HCT116 (cell line): ENCODE measurements around the gene COL8A2. TPM values are rescaled to one million over a fixed set of nuclear protein-coding genes. Genes with fewer than 3 reads are reported as not detected.
A peak's percentile ranks its signal among the peaks of the same experiment; 100 is the strongest.

ENCODE experiments used
- ATAC-seq: fragments of 200-7000 bp; cut with Tn5 transposase; 2 replicates; pipeline ENCODE4 v1.9.1; 2020; ENCODE audit warnings: mild to moderate bottlenecking, moderate library complexity
- BruUV-seq: library from RNA; stranded (reverse); fragments of 400-500 nt; replicated peaks from 2 replicates; lab custom pipeline; 2021; lab: Mats Ljungman, UMichigan
- CTCF ChIA-PET: fragments of 300-600 bp; sonication (Branson Sonifier 250); formaldehyde crosslinking; loops from one replicate; lab custom pipeline; 2021; ENCODE audit warnings: antibody characterized with exemption; lab: Charles Lee
- POLR2A ChIA-PET: fragments of 300-600, 350-600 bp; sonication (Branson Sonifier 250); formaldehyde crosslinking; loops from one replicate; lab custom pipeline; 2021; ENCODE audit warnings: antibody characterized with exemption; lab: Charles Lee
- RAD21 ChIA-PET, 2 experiments: fragments of 300-600 bp; sonication (Branson Sonifier 250); formaldehyde crosslinking; loops; one replicate each; lab custom pipeline; 2023; ENCODE audit warnings: low total read pairs in 2 of 2; ENCODE audit not compliant: uncharacterized antibody in 2 of 2, unreplicated experiment in 2 of 2, low non-redundant PET in 1 of 2; lab: Charles Lee
- DNase-seq: peaks from one replicate; pipeline ENCODE4 v3.0.0-alpha.2; 2010; ENCODE audit warnings: low read depth, low spot score
- H2AFZ ChIP-seq: fragments of 200-600 bp; shearing (Covaris generic), sonication (generic); 2 replicates; pipeline ENCODE4 v1.6.1; 2017; ENCODE audit warnings: low read depth, mixed run types, mixed read lengths, antibody characterized with exemption, low read length; ENCODE audit not compliant: poor library complexity, severe bottlenecking
- H3K27ac ChIP-seq: 2 replicates; pipeline ENCODE4 v1.5.1; 2012; ENCODE audit warnings: low read depth, low read length
- H3K27me3 ChIP-seq: fragments of 200-600 bp; sonication (generic); 2 replicates; pipeline ENCODE4 v1.6.1; 2016; ENCODE audit warnings: mixed run types, low read length, mixed read lengths; ENCODE audit not compliant: insufficient read depth
- H3K36me3 ChIP-seq, 2 experiments: fragments of 200-500 bp in 1 of 2; fragments of 200-600 bp in 1 of 2; sonication (Bioruptor generic) in 1 of 2; sonication (generic) in 1 of 2; 2 replicates each; pipeline versions ENCODE4 v1.5.1 to v1.6.1; 2014 to 2016; ENCODE audit warnings: low read length in 2 of 2, inconsistent platforms in 1 of 2, mixed read lengths in 1 of 2, mixed run types in 1 of 2; ENCODE audit not compliant: insufficient read depth in 2 of 2, control insufficient read depth in 1 of 2
- H3K4me1 ChIP-seq, 2 experiments: fragments of 200-600 bp in 1 of 2; sonication (generic) in 1 of 2; 2 replicates each; pipeline versions ENCODE4 v1.5.1 to v1.6.1; 2012 to 2017; ENCODE audit warnings: low read length in 2 of 2, inconsistent platforms in 1 of 2, mild to moderate bottlenecking in 1 of 2, mixed read lengths in 1 of 2, mixed run types in 1 of 2, moderate library complexity in 1 of 2; ENCODE audit not compliant: insufficient read depth in 2 of 2, control insufficient read depth in 1 of 2
- H3K4me2 ChIP-seq: fragments of 200-600 bp; sonication (generic); 2 replicates; pipeline ENCODE4 v1.6.1; 2017; ENCODE audit warnings: mixed run types, low read length, mixed read lengths
- H3K4me3 ChIP-seq, 2 experiments: fragments of 200-600 bp in 1 of 2; sonication (generic) in 1 of 2; replicated peaks in 1 of 2; 2 replicates each; pipeline ENCODE4 v1.5.1; 2011 to 2016; ENCODE audit warnings: low read length in 2 of 2, control low read depth in 1 of 2, low read depth in 1 of 2, mild to moderate bottlenecking in 1 of 2, mixed read lengths in 1 of 2, mixed run types in 1 of 2
- H3K79me2 ChIP-seq: fragments of 200-600 bp; sonication (generic); 2 replicates; pipeline ENCODE4 v1.6.1; 2017; ENCODE audit warnings: mild to moderate bottlenecking, mixed run types, low read length, moderate library complexity, mixed read lengths; ENCODE audit not compliant: insufficient read depth
- H3K9ac ChIP-seq: fragments of 200-600 bp; sonication (generic); 2 replicates; pipeline ENCODE4 v1.6.1; 2016; ENCODE audit warnings: low read length, mixed read lengths
- H3K9me2 ChIP-seq: fragments of 200-600 bp; sonication (generic), shearing (Covaris generic); 2 replicates; pipeline ENCODE4 v1.6.1; 2017; ENCODE audit warnings: mixed run types, mild to moderate bottlenecking, moderate library complexity; ENCODE audit not compliant: insufficient read depth
- H3K9me3 ChIP-seq, 2 experiments: fragments of 200-500 bp in 1 of 2; fragments of 200-600 bp in 1 of 2; sonication (Bioruptor generic) in 1 of 2; sonication (generic) in 1 of 2; 2 replicates each; pipeline ENCODE4 v1.6.1; 2014 to 2017; ENCODE audit warnings: low read length in 2 of 2, mixed read lengths in 2 of 2, inconsistent platforms in 1 of 2, low read depth in 1 of 2, mild to moderate bottlenecking in 1 of 2, mixed run types in 1 of 2, moderate library complexity in 1 of 2; ENCODE audit not compliant: control insufficient read depth in 1 of 2, insufficient read depth in 1 of 2
- H4K20me1 ChIP-seq: fragments of 200-600 bp; sonication (generic), shearing (Covaris generic); 2 replicates; pipeline ENCODE4 v1.6.1; 2017; ENCODE audit warnings: mixed run types, mild to moderate bottlenecking, moderate library complexity; ENCODE audit not compliant: insufficient read depth
- ATF3 ChIP-seq: IDR thresholded peaks from 2 replicates; pipeline ENCODE4 v1.6.1; 2012
- CBX3 ChIP-seq: IDR thresholded peaks from 2 replicates; pipeline ENCODE4 v1.6.1; 2012; ENCODE audit warnings: low read depth
- ELF1 ChIP-seq: IDR thresholded peaks from 2 replicates; pipeline ENCODE4 v1.6.1; 2012; ENCODE audit warnings: low read depth, borderline replicate concordance
- MAX ChIP-seq: IDR thresholded peaks from 2 replicates; pipeline ENCODE4 v1.6.1; 2012
- POLR2A ChIP-seq: IDR thresholded peaks from 2 replicates; pipeline ENCODE4 v1.7.0; 2011; ENCODE audit warnings: borderline replicate concordance; ENCODE audit not compliant: insufficient read depth, insufficient read length; ENCODE audit errors: extremely low read depth
- POLR2AphosphoS5 ChIP-seq: IDR thresholded peaks from 2 replicates; pipeline ENCODE4 v1.6.1; 2011; ENCODE audit warnings: mild to moderate bottlenecking, low read depth, low read length, moderate library complexity
- SP1 ChIP-seq: IDR thresholded peaks from 2 replicates; pipeline ENCODE4 v1.6.1; 2012; ENCODE audit warnings: low read depth
- SRF ChIP-seq: IDR thresholded peaks from 2 replicates; pipeline ENCODE4 v1.6.1; 2012; ENCODE audit warnings: low read depth
- YY1 ChIP-seq: IDR thresholded peaks from 2 replicates; pipeline ENCODE4 v1.6.1; 2011; ENCODE audit warnings: low read length, low read depth, moderate library complexity, mild to moderate bottlenecking; ENCODE audit not compliant: insufficient replicate concordance; ENCODE audit errors: extremely low read depth
- ZBTB33 ChIP-seq: IDR thresholded peaks from 2 replicates; pipeline ENCODE4 v1.6.1; 2011; ENCODE audit warnings: mild to moderate bottlenecking, low read length, moderate library complexity; ENCODE audit not compliant: insufficient replicate concordance; ENCODE audit errors: extremely low read depth
- intact Hi-C: fragments of 100-400 bp; cut with micrococcal nuclease; formaldehyde crosslinking; loops from 2 replicates; pipeline ENCODE4 v1.10.0; 2022
- total RNA-seq: library from RNA; stranded (reverse); gene quantifications from one replicate; pipeline ENCODE4 v1.2.1, GENCODE V29; 2021; ENCODE audit not compliant: unreplicated experiment

The COL8A2 gene
- total RNA-seq, 1 experiment from 2014 or later = 0.05 TPM

- CTCF ChIA-PET = interaction anchor here (3.5 kb wide), 2 partner anchors 36 to 134 kb away, joined by 35 to 37 read pairs; no protein-coding TSS in a partner anchor
- intact Hi-C loops = loop anchor here (5.0 to 10.0 kb wide), 2 partner anchors 233 to 270 kb away; partner anchors contain the start of gene STK40
- Histone ChIP-seq H3K9ac (peak overlapping the region; percentile 91), H3K27ac (peak overlapping the region; percentile 65; the same call in 1 of the 2 replicates), H4K20me1 (no peaks in the 10 kb centered on the region), H3K27me3 (no peaks in the 10 kb centered on the region), H3K4me2 (peak overlapping the region; percentile 86)
- BruUV-seq = no TSS peak
- TF ChIP-seq SRF (no peak), MAX (no peak), POLR2A (no peak)
- TF ChIP-seq, all 23 proteins: peak for 0
- Histone ChIP-seq H3K9me3 (no peaks in the 10 kb centered on the region), H2AFZ (no peak overlapping the region), H3K4me1 (peaks cover 27 to 46% of the 10 kb centered on the region in 2 experiments), H3K79me2 (peaks cover 33% of the 10 kb centered on the region), H3K36me3 (no peaks in the 10 kb centered on the region), H3K9me2 (no peaks in the 10 kb centered on the region), H3K4me3 (no peak overlapping the region)
- ATAC-seq (no peak), DNase-seq (no peak)
- ChIA-PET POLR2A (no interaction called here), RAD21 (no interaction called here)
These were observed 26.8 kb upstream of the COL8A2 start for GRCh38 chr1:36151845-36152203.

GRCh38 chr1:36151134-36151844 lies 26.3 kb upstream of the COL8A2 start:
- peak overlapping the region; percentile 11 to 75; a peak in 2 of 4 replicates for H3K4me3 ChIP-seq
- ChIA-PET POLR2A (interaction anchor here (2.5 kb wide), 1 partner anchor 37 kb away, joined by 7 read pairs; no protein-coding TSS in a partner anchor), CTCF (interaction anchor here (1.7 to 3.5 kb wide), 4 partner anchors 10 to 134 kb away, joined by 7 to 37 read pairs (median 26); no protein-coding TSS in a partner anchor), RAD21 (interaction anchor here in 1 of 2 experiments (2.2 to 2.5 kb wide), 2 partner anchors 37 to 135 kb away, joined by 6 to 15 read pairs; no protein-coding TSS in a partner anchor)
- no peaks in the 10 kb centered on the region for H4K20me1 ChIP-seq
- H2AFZ ChIP-seq = peak overlapping the region; percentile 53
- intact Hi-C loops = loop anchor here (5.0 to 10.0 kb wide), 2 partner anchors 234 to 271 kb away; partner anchors contain the start of gene STK40
- peak overlapping the region; percentile 91 for H3K9ac ChIP-seq
- H3K36me3 ChIP-seq = no peaks in the 10 kb centered on the region
- H3K4me1 ChIP-seq = peaks cover 27 to 46% of the 10 kb centered on the region in 2 experiments
- H3K27me3 ChIP-seq = no peaks in the 10 kb centered on the region
- TF ChIP-seq ATF3 = no peak
- TF ChIP-seq POLR2AphosphoS5 = peak; percentile 19; the same call in 1 of the 2 replicates
- TF ChIP-seq CBX3 = no peak
- no peak for TF ChIP-seq SP1
- no peak for TF ChIP-seq ZBTB33
- TF ChIP-seq ELF1 = no peak
- no peak for TF ChIP-seq YY1
- TF ChIP-seq, all 23 proteins: peak for 1
- H3K9me2 ChIP-seq = no peaks in the 10 kb centered on the region
- DNase-seq (no peak), ATAC-seq (no peak)
- H3K27ac ChIP-seq = peak overlapping the region; percentile 65
- peaks cover 33% of the 10 kb centered on the region for H3K79me2 ChIP-seq
- no TSS peak for BruUV-seq
- H3K4me2 ChIP-seq = peak overlapping the region; percentile 86
- no peaks in the 10 kb centered on the region for H3K9me3 ChIP-seq
